ENCODE data around the gene AKNA.

AKNA gene

GRCh38 chr9:114300153-114300845 lies 87.5 kb downstream of the AKNA start:
- Mint-ChIP-seq H3K36me3 (ENCODE audit: low read depth) (peaks cover 37% of the 10 kb centered on the region), H3K4me3 (no peak overlapping the region), H3K27ac (peak overlapping the region; percentile 45), H3K4me1 (peaks cover 5% of the 10 kb centered on the region), H3K9me3 (peaks cover 16% of the 10 kb centered on the region), H3K27me3 (ENCODE audit: low read depth, poor library complexity) (peaks cover 8% of the 10 kb centered on the region)
- DNase-seq = no peak
- TF ChIP-seq CTCF (IDR thresholded peaks at IDR 0.05) = no peak

- no peaks in the 10 kb centered on the region for H3K4me1 Mint-ChIP-seq
- no peak overlapping the region for H3K27ac Mint-ChIP-seq
- H3K27me3 Mint-ChIP-seq (ENCODE audit: low read depth, poor library complexity) = peaks cover 8% of the 10 kb centered on the region
- H3K9me3 Mint-ChIP-seq = peaks cover 24% of the 10 kb centered on the region
- no peak for DNase-seq
- H3K4me3 Mint-ChIP-seq = no peak overlapping the region
- TF ChIP-seq CTCF (IDR thresholded peaks at IDR 0.05) = no peak
- H3K36me3 Mint-ChIP-seq (ENCODE audit: low read depth) = peaks cover 45% of the 10 kb centered on the region
These were observed 88.3 kb downstream of the AKNA start for GRCh38 chr9:114299286-114300152.

- H3K27ac Mint-ChIP-seq = no peak overlapping the region
- no peak for DNase-seq
- H3K36me3 Mint-ChIP-seq (ENCODE audit: low read depth) = peaks cover 70% of the 10 kb centered on the region
- no peak for TF ChIP-seq CTCF (IDR thresholded peaks at IDR 0.05)
- H3K27me3 Mint-ChIP-seq (ENCODE audit: low read depth, poor library complexity) = no peaks in the 10 kb centered on the region
- H3K4me1 Mint-ChIP-seq = peaks cover under 1% of the 10 kb centered on the region
- H3K9me3 Mint-ChIP-seq = peaks cover 37% of the 10 kb centered on the region
- H3K4me3 Mint-ChIP-seq = no peak overlapping the region
These were observed 91.4 kb downstream of the AKNA start for GRCh38 chr9:114296338-114296737.

- Mint-ChIP-seq H3K9me3 (peaks cover 37% of the 10 kb centered on the region), H3K4me1 (peaks cover 11% of the 10 kb centered on the region), H3K36me3 (ENCODE audit: low read depth) (peaks cover 75% of the 10 kb centered on the region), H3K4me3 (no peak overlapping the region), H3K27ac (no peak overlapping the region), H3K27me3 (ENCODE audit: low read depth, poor library complexity) (no peaks in the 10 kb centered on the region)
- no peak for TF ChIP-seq CTCF (IDR thresholded peaks at IDR 0.05)
- DNase-seq = no peak
These were observed 93.1 kb downstream of the AKNA start for GRCh38 chr9:114294664-114295063.

GRCh38 chr9:114291886-114292590 lies 95.7 kb downstream of the AKNA start:
- peaks cover 55% of the 10 kb centered on the region for H3K36me3 Mint-ChIP-seq (ENCODE audit: low read depth)
- H3K4me3 Mint-ChIP-seq = no peak overlapping the region
- H3K27me3 Mint-ChIP-seq (ENCODE audit: low read depth, poor library complexity) = no peaks in the 10 kb centered on the region
- DNase-seq = no peak
- no peak for TF ChIP-seq CTCF (IDR thresholded peaks at IDR 0.05)
- H3K4me1 Mint-ChIP-seq = peaks cover 22% of the 10 kb centered on the region
- no peak overlapping the region for H3K27ac Mint-ChIP-seq
- H3K9me3 Mint-ChIP-seq = peaks cover 36% of the 10 kb centered on the region

Measured in nephron progenitor cell (in vitro differentiated cells).